ENCODE results near the gene PRUNE2. TPM values are rescaled to one million over a fixed set of nuclear protein-coding genes. Genes with fewer than 3 reads are reported as not detected.

PRUNE2 gene
- total RNA-seq, 1 donor from 2014 or later: 7.8 TPM

DNA sequence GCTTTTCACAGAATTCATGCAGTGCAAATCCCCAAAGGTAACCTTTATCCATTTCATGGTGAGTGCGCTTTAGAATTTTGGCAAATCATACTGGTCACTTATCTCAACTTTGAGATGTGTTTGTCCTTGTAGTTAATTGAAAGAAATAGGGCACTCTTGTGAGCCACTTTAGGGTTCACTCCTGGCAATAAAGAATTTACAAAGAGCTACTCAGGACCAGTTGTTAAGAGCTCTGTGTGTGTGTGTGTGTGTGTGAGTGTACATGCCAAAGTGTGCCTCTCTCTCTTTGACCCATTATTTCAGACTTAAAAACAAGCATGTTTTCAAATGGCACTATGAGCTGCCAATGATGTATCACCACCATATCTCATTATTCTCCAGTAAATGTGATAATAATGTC lies 120.4 kb downstream of the PRUNE2 start:
- Histone ChIP-seq H3K9me3 (ENCODE audit: control insufficient read depth in 3 of 3, low read length in 3 of 3) (no peaks in the 10 kb centered on the region), H3K9ac (ENCODE audit: low read depth in 1 of 3, low read length in 3 of 3) (no peak overlapping the region), H3K27ac (ENCODE audit: low read depth, low read length) (no peak overlapping the region), H3K4me1 (ENCODE audit: control insufficient read depth in 3 of 3, insufficient read depth in 3 of 3, low read length in 3 of 3) (no peaks in the 10 kb centered on the region), H3K4me3 (ENCODE audit: low read length in 3 of 3) (no peak overlapping the region), H3K27me3 (ENCODE audit: control insufficient read depth in 3 of 3, insufficient read depth in 3 of 3, low read length in 3 of 3) (no peaks in the 10 kb centered on the region), H3K36me3 (ENCODE audit: control insufficient read depth in 3 of 3, insufficient read depth in 3 of 3, low read length in 3 of 3) (no peaks in the 10 kb centered on the region)

DNA sequence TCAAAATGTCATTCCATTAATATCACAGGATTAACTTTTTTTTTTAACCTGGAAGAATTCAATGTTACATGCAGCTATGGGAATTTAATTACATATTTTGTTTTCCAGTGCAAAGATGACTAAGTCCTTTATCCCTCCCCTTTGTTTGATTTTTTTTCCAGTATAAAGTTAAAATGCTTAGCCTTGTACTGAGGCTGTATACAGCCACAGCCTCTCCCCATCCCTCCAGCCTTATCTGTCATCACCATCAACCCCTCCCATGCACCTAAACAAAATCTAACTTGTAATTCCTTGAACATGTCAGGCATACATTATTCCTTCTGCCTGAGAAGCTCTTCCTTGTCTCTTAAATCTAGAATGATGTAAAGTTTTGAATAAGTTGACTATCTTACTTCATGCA lies 121.0 kb downstream of the PRUNE2 start:
- H3K9ac ChIP-seq (ENCODE audit: low read depth in 1 of 3, low read length in 3 of 3): no peak overlapping the region
- H3K27ac ChIP-seq (ENCODE audit: low read depth, low read length): no peak overlapping the region
- no peaks in the 10 kb centered on the region for H3K4me1 ChIP-seq (ENCODE audit: control insufficient read depth in 3 of 3, insufficient read depth in 3 of 3, low read length in 3 of 3)
- H3K27me3 ChIP-seq (ENCODE audit: control insufficient read depth in 3 of 3, insufficient read depth in 3 of 3, low read length in 3 of 3): no peaks in the 10 kb centered on the region
- no peaks in the 10 kb centered on the region for H3K36me3 ChIP-seq (ENCODE audit: control insufficient read depth in 3 of 3, insufficient read depth in 3 of 3, low read length in 3 of 3)
- no peaks in the 10 kb centered on the region for H3K9me3 ChIP-seq (ENCODE audit: control insufficient read depth in 3 of 3, low read length in 3 of 3)
- H3K4me3 ChIP-seq (ENCODE audit: low read length in 3 of 3): no peak overlapping the region

DNA sequence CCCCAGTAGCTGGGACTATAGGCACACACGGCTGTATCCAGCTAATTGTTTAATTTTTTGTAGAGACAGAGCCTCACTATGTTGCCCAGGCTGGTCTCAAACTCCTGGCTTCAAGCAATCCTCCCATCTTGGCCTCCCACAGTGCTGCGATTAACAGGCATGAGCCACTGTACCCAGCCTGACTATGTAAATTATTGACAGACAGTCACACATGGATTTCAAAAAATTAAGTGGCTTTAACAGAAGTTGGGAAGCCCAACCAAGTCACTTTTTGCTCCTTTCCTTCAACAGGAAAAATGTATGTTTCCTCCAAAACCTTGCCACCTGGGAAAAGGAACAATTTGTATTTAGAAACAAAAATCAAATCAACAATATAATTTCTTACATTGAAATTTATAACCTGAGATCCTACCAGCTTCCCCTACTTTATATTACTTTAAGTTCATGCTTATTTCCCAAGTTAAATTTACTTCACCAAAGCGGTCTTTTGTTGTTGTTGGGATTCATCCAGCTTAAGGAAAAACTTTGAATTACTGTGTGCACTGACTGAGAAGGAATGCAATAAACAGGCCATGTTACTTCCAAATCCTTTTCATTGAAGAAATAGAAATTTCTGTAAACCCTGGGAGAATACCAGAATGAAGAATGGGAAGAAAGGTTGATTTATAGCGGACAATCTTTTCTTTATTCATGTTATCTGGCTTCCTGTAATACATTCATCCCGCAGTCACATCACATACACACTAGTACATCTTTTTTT lies 133.0 kb downstream of the PRUNE2 start:
- Histone ChIP-seq H3K9me3 (ENCODE audit: control insufficient read depth in 3 of 3, low read length in 3 of 3) (no peaks in the 10 kb centered on the region), H3K27ac (ENCODE audit: low read depth, low read length) (no peak overlapping the region), H3K4me1 (ENCODE audit: control insufficient read depth in 3 of 3, insufficient read depth in 3 of 3, low read length in 3 of 3) (no peaks in the 10 kb centered on the region), H3K9ac (ENCODE audit: low read depth in 1 of 3, low read length in 3 of 3) (no peak overlapping the region), H3K36me3 (ENCODE audit: control insufficient read depth in 3 of 3, insufficient read depth in 3 of 3, low read length in 3 of 3) (no peaks in the 10 kb centered on the region), H3K27me3 (ENCODE audit: control insufficient read depth in 3 of 3, insufficient read depth in 3 of 3, low read length in 3 of 3) (no peaks in the 10 kb centered on the region), H3K4me3 (ENCODE audit: low read length in 3 of 3) (no peak overlapping the region)

DNA sequence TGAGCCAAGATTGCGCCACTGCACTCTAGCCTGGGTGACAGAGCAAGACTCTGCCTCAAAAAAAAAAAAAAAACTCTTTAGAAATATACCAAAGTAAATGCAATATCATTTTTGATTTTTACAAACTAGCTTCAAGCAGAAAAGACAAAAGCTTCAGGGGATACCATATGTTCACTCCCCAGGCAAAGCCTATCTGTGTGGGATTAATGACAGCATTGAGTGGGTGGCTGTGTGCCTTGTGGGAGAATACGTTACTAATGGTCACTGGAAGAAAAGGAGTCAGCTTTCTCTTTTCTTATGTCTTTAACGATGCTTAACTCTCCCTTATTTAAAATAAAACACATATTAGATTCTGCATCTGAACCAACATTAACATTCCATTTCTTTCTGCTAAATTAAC lies 139.8 kb downstream of the PRUNE2 start:
- H3K4me3 ChIP-seq (ENCODE audit: low read length in 3 of 3): no peak overlapping the region

DNA sequence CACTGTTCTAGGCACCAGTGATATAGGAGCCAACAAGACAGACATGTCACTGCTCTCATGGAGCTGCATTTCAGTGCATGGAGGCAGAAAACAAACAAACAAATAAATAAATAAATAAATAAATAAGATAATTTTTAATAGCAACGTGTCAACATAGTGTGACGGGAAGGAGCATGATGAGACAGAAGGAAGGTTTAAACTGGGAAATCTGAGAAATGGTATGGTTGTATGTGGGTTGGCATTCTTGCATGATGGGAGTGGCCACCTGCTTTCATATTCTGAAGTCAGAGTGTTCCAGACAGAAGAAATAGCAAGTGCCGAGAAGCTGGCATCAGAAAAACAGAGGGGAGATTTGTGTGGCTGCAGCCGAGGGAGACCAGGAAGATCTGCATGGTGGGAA lies 141.8 kb downstream of the PRUNE2 start, which contains the start of gene PCA3:
PCA3 (plus strand) TSS at position 301 of the 400 bp plus-strand sequence.
- Histone ChIP-seq H3K9me3 (ENCODE audit: control insufficient read depth in 3 of 3, low read length in 3 of 3) (no peaks in the 10 kb centered on the region), H3K27me3 (ENCODE audit: control insufficient read depth in 3 of 3, insufficient read depth in 3 of 3, low read length in 3 of 3) (no peaks in the 10 kb centered on the region), H3K4me1 (ENCODE audit: control insufficient read depth in 3 of 3, insufficient read depth in 3 of 3, low read length in 3 of 3) (no peaks in the 10 kb centered on the region), H3K36me3 (ENCODE audit: control insufficient read depth in 3 of 3, insufficient read depth in 3 of 3, low read length in 3 of 3) (no peaks in the 10 kb centered on the region), H3K9ac (ENCODE audit: low read depth in 1 of 3, low read length in 3 of 3) (no peak within 1 kb of the TSS), H3K4me3 (ENCODE audit: low read length in 3 of 3) (no peak within 1 kb of the TSS), H3K27ac (ENCODE audit: low read depth, low read length) (no peak within 1 kb of the TSS)

More for the DNA sequence above, 139.8 kb downstream of the PRUNE2 start:
- Histone ChIP-seq H3K9me3 (ENCODE audit: control insufficient read depth in 3 of 3, low read length in 3 of 3) (no peaks in the 10 kb centered on the region), H3K27ac (ENCODE audit: low read depth, low read length) (no peak overlapping the region), H3K9ac (ENCODE audit: low read depth in 1 of 3, low read length in 3 of 3) (no peak overlapping the region), H3K36me3 (ENCODE audit: control insufficient read depth in 3 of 3, insufficient read depth in 3 of 3, low read length in 3 of 3) (no peaks in the 10 kb centered on the region), H3K27me3 (ENCODE audit: control insufficient read depth in 3 of 3, insufficient read depth in 3 of 3, low read length in 3 of 3) (no peaks in the 10 kb centered on the region), H3K4me1 (ENCODE audit: control insufficient read depth in 3 of 3, insufficient read depth in 3 of 3, low read length in 3 of 3) (no peaks in the 10 kb centered on the region)

DNA sequence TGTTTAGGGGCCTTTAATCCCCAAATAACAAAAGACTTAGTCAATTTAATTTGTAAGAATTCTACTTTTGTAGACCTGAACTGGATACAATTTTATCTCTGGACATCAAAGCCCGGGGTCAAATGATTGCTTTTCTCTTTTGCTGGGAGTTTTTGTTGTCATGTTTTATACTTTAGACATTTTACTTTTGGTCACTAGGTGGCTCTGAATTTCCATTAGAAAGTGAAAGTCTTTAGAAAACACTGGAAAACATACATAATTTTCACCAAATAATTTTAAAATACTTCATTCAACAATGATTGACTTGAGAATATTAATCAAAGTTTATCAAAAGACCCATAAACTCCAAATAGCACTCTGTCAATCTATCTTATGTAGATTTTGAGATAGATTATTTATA lies 144.5 kb downstream of the PRUNE2 start:
- H3K4me3 ChIP-seq (ENCODE audit: low read length in 3 of 3): no peak overlapping the region
- H3K27me3 ChIP-seq (ENCODE audit: control insufficient read depth in 3 of 3, insufficient read depth in 3 of 3, low read length in 3 of 3): no peaks in the 10 kb centered on the region
- no peak overlapping the region for H3K27ac ChIP-seq (ENCODE audit: low read depth, low read length)
- H3K36me3 ChIP-seq (ENCODE audit: control insufficient read depth in 3 of 3, insufficient read depth in 3 of 3, low read length in 3 of 3): no peaks in the 10 kb centered on the region
- no peak overlapping the region for H3K9ac ChIP-seq (ENCODE audit: low read depth in 1 of 3, low read length in 3 of 3)
- H3K9me3 ChIP-seq (ENCODE audit: control insufficient read depth in 3 of 3, low read length in 3 of 3): no peaks in the 10 kb centered on the region
- no peaks in the 10 kb centered on the region for H3K4me1 ChIP-seq (ENCODE audit: control insufficient read depth in 3 of 3, insufficient read depth in 3 of 3, low read length in 3 of 3)

DNA sequence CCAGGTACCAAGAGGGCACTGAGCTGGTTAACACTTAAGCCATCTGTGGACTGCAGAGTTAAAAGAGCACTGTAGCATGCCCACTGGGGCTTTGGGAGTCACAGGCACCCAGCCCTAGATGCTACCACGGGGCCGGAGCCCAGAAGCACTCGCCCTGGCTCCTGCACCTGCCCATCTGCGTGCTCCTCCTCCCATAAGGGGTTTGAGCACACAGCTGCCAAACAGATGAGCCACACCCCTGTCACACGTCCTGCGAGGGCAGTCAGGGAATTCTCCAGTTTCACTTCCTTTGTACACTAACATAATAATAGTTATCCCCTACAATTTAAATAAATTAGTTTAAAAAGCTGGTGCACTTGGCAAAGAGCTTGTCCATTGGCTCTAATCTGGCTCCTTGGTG lies 146.2 kb downstream of the PRUNE2 start:
- Histone ChIP-seq H3K4me3 (ENCODE audit: low read length in 3 of 3) (no peak overlapping the region), H3K27ac (ENCODE audit: low read depth, low read length) (no peak overlapping the region), H3K27me3 (ENCODE audit: control insufficient read depth in 3 of 3, insufficient read depth in 3 of 3, low read length in 3 of 3) (no peaks in the 10 kb centered on the region), H3K9me3 (ENCODE audit: control insufficient read depth in 3 of 3, low read length in 3 of 3) (no peaks in the 10 kb centered on the region), H3K36me3 (ENCODE audit: control insufficient read depth in 3 of 3, insufficient read depth in 3 of 3, low read length in 3 of 3) (no peaks in the 10 kb centered on the region), H3K9ac (ENCODE audit: low read depth in 1 of 3, low read length in 3 of 3) (no peak overlapping the region), H3K4me1 (ENCODE audit: control insufficient read depth in 3 of 3, insufficient read depth in 3 of 3, low read length in 3 of 3) (no peaks in the 10 kb centered on the region)

DNA sequence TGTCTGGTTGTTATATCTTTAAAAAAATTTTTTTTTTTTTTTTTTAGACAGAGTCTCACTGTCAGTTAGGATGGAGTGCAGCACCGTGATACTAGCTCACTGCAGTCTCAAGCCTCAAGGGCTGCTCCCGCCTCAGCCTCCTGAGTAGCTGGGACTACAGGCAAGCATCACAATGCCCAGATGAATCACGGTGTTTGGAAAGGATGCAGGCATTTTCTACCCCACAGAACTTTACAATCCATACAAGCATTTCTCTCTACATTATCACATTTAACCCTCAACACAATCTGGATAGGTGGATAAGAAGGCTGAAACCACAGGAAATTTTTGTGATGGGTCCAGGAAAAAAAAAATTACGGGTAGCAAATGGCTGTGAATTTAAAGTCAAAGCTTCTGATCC lies 147.4 kb downstream of the PRUNE2 start:
- Histone ChIP-seq H3K4me1 (ENCODE audit: control insufficient read depth in 3 of 3, insufficient read depth in 3 of 3, low read length in 3 of 3) (no peaks in the 10 kb centered on the region), H3K9me3 (ENCODE audit: control insufficient read depth in 3 of 3, low read length in 3 of 3) (no peaks in the 10 kb centered on the region), H3K4me3 (ENCODE audit: low read length in 3 of 3) (no peak overlapping the region), H3K9ac (ENCODE audit: low read depth in 1 of 3, low read length in 3 of 3) (no peak overlapping the region), H3K36me3 (ENCODE audit: control insufficient read depth in 3 of 3, insufficient read depth in 3 of 3, low read length in 3 of 3) (no peaks in the 10 kb centered on the region), H3K27ac (ENCODE audit: low read depth, low read length) (no peak overlapping the region), H3K27me3 (ENCODE audit: control insufficient read depth in 3 of 3, insufficient read depth in 3 of 3, low read length in 3 of 3) (no peaks in the 10 kb centered on the region)

DNA sequence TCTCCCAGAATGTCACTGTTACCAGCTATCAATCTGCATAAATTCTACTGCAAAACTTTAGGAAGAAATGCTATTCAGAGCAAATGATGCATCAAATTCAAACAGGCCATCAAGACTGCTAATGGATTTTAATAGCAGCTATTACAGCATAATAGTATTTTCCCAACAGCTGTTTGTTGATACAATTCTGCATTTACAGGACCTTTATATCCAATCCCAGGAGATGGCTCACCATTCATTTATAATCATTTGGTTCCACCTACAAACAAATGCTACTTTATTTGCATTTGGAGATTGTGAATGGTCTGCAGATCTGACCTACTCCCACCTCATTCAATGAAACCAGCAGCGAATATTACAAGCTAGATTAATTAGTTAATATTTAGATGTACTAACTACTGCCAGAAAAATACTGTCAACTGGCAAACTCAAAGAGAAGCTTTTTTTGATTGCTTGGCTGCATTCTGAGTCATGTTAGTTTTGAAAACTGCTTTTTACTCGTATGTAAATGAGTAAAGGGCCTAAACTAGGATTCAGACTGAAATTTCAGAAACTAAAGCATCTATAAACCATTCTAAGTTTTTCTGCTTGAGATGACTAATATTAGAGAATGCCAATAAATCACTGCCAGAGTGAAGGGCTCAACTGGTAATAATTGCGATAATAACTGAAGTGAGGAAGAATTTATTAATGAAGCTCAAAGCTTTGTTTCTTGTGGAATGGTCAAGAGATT lies 148.8 kb downstream of the PRUNE2 start:
- no peak overlapping the region for H3K27ac ChIP-seq (ENCODE audit: low read depth, low read length)
- no peaks in the 10 kb centered on the region for H3K4me1 ChIP-seq (ENCODE audit: control insufficient read depth in 3 of 3, insufficient read depth in 3 of 3, low read length in 3 of 3)
- H3K27me3 ChIP-seq (ENCODE audit: control insufficient read depth in 3 of 3, insufficient read depth in 3 of 3, low read length in 3 of 3): no peaks in the 10 kb centered on the region
- H3K36me3 ChIP-seq (ENCODE audit: control insufficient read depth in 3 of 3, insufficient read depth in 3 of 3, low read length in 3 of 3): no peaks in the 10 kb centered on the region
- no peak overlapping the region for H3K9ac ChIP-seq (ENCODE audit: low read depth in 1 of 3, low read length in 3 of 3)
- no peak overlapping the region for H3K4me3 ChIP-seq (ENCODE audit: low read length in 3 of 3)
- no peaks in the 10 kb centered on the region for H3K9me3 ChIP-seq (ENCODE audit: control insufficient read depth in 3 of 3, low read length in 3 of 3)

DNA sequence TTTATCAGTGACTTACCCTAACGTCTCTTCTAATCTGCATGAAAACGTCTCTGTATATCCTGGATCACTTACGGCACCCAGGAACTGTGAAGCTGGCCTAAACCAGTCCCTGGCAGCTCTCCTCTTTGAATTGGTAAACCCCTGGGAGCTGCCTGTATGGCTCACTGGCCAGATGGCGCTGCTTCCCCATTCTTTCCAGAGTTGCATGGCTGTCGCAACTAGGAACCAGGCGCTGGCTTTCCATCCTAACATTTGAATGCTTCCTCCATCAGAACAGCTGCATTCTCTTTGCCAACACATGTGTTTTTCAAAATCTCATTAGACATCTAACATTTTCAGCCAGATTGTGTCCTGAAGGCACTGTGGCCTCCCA lies 149.7 kb downstream of the PRUNE2 start:
- no peak overlapping the region for H3K27ac ChIP-seq (ENCODE audit: low read depth, low read length)
- H3K27me3 ChIP-seq (ENCODE audit: control insufficient read depth in 3 of 3, insufficient read depth in 3 of 3, low read length in 3 of 3): no peaks in the 10 kb centered on the region
- no peak overlapping the region for H3K9ac ChIP-seq (ENCODE audit: low read depth in 1 of 3, low read length in 3 of 3)
- no peaks in the 10 kb centered on the region for H3K4me1 ChIP-seq (ENCODE audit: control insufficient read depth in 3 of 3, insufficient read depth in 3 of 3, low read length in 3 of 3)
- H3K4me3 ChIP-seq (ENCODE audit: low read length in 3 of 3): no peak overlapping the region
- no peaks in the 10 kb centered on the region for H3K9me3 ChIP-seq (ENCODE audit: control insufficient read depth in 3 of 3, low read length in 3 of 3)
- no peaks in the 10 kb centered on the region for H3K36me3 ChIP-seq (ENCODE audit: control insufficient read depth in 3 of 3, insufficient read depth in 3 of 3, low read length in 3 of 3)

Data from skeletal muscle tissue (tissue), 4 donors.